Retinal pigment epithelial cell (primary cell): ENCODE results near the gene NKAPD1.

ENCODE experiments used
- DNase-seq: peaks from one replicate; pipeline ENCODE4 v3.0.0-alpha.2; 2010; ENCODE audit warnings: low read depth
- H3K4me3 ChIP-seq: 2 replicates; pipeline ENCODE4 v1.5.1; 2011; ENCODE audit warnings: mild to moderate bottlenecking, low read length, control low read depth, moderate library complexity
- TF ChIP-seq, protein P1 (sequence below): conservative IDR thresholded peaks from 2 replicates; pipeline ENCODE4 v1.5.1; 2011; ENCODE audit warnings: low read depth, low read length, control low read depth, inconsistent platforms

NKAPD1 gene

DNA sequence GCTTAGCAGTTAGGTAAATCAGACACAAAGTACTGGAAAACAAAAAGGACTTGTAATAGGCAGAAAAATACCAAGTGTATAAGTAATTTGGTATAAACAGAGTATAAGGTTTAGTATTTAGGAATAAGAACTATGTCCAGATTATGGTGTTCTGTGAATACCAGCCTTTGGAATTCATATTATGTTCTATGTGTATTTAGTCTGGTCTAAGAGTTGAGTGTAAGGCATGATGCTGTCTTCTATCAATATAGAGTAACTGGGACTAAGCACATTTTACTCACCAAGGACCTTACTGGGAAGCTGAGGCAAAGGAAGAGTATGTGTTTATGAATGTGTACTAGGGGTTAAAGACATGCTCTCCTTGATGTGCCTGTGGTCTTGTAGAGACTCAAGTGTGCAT lies 22.1 kb downstream of the NKAPD1 start:
- TF ChIP-seq, protein P1, sequence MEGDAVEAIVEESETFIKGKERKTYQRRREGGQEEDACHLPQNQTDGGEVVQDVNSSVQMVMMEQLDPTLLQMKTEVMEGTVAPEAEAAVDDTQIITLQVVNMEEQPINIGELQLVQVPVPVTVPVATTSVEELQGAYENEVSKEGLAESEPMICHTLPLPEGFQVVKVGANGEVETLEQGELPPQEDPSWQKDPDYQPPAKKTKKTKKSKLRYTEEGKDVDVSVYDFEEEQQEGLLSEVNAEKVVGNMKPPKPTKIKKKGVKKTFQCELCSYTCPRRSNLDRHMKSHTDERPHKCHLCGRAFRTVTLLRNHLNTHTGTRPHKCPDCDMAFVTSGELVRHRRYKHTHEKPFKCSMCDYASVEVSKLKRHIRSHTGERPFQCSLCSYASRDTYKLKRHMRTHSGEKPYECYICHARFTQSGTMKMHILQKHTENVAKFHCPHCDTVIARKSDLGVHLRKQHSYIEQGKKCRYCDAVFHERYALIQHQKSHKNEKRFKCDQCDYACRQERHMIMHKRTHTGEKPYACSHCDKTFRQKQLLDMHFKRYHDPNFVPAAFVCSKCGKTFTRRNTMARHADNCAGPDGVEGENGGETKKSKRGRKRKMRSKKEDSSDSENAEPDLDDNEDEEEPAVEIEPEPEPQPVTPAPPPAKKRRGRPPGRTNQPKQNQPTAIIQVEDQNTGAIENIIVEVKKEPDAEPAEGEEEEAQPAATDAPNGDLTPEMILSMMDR = no peak
- H3K4me3 ChIP-seq = no peak overlapping the region
- DNase-seq = no peak

DNA sequence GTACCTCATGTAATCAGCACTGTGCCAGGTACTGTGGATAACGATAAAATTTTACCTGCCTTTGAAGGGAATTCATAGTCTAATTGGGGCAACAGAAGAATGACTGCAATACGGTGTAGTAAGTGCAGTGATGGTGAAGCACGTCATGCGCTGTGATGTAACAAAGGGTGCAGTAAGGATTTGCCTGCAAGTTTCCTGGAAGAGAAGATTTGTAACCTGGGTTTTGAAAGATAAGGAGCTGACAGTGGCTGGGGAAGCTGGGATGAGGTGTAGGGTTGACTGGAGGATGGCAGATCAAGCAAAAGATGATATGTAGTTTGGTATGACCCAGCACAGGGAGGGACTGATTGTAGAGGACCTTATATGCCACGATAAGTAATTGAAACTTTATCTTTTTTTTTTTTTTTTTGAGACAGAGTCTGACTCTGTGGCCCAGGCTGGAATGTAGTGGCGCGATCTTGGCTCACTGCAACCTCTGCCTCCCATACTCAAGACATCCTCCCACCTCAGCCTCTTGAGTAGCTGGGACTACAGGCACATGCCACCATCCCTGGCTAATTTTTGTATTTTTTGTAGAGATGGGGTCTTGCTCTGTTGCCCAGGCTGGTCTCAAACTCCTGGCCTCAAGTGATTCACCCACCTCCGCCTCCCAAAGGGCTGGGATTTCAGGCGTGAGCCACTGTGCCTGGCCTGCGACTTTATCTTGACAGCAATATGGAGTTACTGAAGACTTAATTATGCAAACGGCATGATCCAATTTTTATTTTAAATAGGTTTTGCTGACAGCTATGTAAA lies 23.8 kb downstream of the NKAPD1 start:
- TF ChIP-seq, protein P1 = no peak
- DNase-seq = no peak
- no peak overlapping the region for H3K4me3 ChIP-seq

DNA sequence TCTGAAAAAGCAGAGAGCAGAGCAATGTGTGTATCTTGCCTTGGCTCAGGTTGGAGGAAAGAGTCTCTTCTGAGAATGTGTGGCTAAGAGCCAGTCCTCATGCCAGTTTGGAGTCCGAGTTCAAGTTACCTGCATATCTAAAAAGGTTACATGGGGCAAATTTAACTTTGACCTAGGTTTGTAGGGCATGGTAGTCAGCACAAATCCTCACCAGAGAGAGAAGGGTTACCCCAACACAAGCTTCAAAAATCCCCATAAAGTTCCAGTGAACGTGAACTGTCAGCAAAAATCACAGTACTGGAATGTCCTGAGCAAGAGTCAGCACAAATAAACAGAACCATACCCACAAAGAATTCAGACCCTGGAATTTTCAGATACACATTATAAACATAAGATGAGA lies 26.4 kb downstream of the NKAPD1 start:
- TF ChIP-seq, protein P1 = no peak
- DNase-seq = no peak
- no peak overlapping the region for H3K4me3 ChIP-seq

DNA sequence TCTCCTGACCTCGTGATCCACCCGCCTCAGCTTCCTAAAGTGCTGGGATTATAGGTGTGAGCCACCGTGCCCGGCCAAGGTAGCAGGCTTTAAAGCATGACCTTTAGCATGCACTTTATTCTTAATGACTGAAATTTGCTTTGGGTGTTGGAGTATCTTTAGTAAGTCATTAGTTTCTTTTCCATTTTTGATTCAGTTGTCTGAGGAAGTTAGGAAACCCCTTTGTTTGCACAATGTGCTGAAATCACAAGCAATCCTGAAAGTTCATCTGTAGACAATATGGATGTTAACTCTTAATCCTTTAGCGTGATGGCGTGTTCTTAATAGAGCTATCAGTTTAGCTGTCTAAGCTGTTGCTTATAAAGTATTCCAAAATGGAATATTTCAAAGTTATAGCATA lies 29.3 kb downstream of the NKAPD1 start:
- no peak for DNase-seq
- TF ChIP-seq, protein P1 = no peak
- no peak overlapping the region for H3K4me3 ChIP-seq

DNA sequence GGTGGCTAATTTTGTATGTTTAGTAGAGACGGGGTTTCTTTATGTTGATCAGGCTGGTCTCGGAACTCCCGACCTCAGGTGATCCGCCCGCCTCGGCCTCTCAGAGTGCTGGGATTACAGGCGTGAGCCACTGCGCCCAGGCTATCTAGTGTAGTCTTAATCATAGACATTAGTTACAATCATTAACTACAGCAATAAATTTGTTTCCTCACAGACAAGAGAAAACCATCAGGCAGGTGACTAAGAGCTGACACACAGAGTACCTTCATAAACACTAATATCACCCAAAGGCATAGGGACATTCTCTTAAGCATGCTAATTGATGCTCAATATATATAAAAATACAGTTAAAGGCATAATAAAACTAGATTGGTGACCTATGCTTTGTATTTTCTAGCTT lies 32.0 kb downstream of the NKAPD1 start:
- no peak for DNase-seq
- TF ChIP-seq, protein P1 = no peak
- no peak overlapping the region for H3K4me3 ChIP-seq

DNA sequence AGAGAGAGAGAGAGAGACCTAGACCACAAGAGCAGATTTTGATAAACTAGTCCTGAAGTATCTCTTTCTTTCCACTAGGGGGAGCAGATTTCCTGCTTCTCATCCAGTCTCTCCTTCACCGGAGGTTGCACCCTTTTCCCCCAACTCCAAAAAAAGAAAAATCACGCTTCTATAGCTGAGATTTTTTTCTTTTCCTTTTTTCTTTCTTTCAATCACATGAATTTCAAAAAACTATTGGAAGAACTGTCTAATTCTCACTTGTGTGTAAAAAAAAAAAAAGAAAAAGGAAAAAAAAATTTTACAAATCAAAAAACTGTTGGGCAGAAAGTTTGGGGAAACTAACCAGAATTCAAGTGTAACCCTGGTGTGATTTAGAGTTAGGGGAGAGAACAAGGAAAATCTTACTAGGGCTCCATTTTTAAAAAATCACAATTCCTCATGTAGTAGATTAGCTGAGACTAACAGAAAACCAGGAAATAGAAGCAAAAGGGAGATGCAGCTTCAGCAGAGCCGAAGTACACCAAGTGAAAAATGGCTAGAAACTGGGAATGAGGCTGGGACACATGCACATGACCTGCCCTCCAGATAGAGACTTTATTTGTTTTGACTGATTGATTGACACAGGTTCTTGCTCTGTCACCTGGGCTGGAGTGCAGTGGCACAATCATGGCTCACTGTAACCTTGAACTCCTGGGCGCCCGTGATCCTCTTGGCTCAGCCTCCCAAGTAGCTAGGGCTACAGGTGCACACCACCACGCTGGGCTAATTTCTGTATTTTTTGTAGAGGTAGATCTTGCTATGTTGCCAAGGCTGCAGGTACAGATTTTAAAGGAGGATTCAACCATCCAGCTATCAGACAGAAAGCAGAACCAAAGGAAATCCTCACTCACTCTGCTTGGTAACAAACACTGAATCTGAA lies 39.7 kb downstream of the NKAPD1 start:
- no peak overlapping the region for H3K4me3 ChIP-seq
- peak; percentile 31 for DNase-seq
- TF ChIP-seq, protein P1 = peak; percentile 68
